Activated T-cell treated with anti-CD3 and anti-CD28 coated beads, Interleukin-2, amount 50 U/mL, for 1 hour (primary cell): ENCODE measurements around the gene ADO.
A peak's percentile ranks its signal among the peaks of the same experiment; 100 is the strongest.

Source experiments
- DNase-seq: peaks from one replicate; pipeline ENCODE4 v3.0.0-alpha.2; 2020

ADO gene

GRCh38 chr10:62795100-62795499, 9.4 kb upstream of the ADO start:
- no peak for DNase-seq

DNA sequence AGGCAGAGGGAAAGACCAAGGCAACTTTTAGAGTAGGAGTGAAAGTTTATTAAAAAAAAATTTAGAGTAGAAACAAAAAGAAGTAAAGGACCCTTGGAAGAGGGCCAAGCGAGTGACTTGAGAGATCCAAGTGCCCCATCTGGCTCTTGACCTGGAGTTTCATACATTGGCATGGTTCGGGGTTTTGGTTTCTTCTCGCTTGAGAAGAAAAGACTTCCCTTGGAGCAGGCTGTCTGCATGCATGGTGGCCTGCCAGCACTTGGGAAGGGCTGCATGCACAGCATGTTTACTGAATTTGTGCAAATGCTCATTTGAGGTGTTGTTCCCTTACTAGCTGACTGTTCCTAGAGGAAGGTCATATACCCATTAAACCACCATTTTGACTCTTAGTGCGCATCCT, 8.8 kb upstream of the ADO start:
- DNase-seq = no peak

DNA sequence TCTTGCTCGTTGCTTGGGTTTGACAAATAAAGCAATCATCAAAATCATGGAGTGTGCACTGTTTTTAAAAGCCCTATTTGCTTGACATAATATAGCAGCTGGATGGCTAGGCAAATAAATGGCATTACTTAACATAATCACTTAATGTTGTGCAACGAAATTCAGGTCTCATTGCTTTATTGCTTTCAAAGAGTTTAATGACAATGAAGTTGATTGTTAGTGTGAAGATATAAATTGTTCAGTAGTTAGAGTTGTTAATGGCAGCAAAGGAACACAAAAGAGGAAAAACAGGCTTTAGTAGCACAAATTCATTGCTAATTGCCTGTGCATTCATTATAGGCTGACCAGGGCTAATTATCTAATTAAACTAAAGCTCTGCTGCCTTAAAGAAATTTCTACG, 7.6 kb upstream of the ADO start:
- DNase-seq = no peak

GRCh38 chr10:62801871-62802270, 2.6 kb upstream of the ADO start:
- DNase-seq = no peak

DNA sequence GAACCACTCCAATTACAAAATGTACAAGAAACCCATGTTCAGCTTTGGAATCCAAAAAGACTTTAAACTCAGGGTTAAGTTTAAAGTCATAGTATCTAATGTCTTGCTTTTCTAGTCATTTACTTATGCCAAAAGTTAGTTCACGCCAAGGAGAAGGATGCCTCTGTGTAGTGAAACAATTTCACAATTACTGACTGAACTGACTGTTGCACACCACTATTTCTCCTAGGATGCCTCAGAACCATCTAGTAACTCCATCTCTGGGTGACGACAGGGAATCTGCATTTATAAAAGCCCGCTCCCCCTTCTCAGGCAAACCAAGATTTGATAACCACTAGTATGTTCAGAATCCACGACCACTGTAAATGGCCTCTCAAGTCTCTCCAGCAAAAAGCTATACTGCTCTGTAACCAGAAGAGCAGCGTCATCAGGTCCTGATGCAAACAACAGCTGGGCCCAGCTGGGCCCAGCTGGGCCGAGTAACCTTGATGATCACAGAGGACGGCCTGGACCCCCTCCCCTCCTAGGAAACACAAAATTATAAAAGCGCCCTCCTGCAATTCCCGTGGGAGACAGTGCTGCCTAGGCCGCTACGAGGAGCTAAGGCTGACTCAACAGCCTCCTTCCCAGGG, 680 bp upstream of the ADO start:
- DNase-seq = no peak

DNA sequence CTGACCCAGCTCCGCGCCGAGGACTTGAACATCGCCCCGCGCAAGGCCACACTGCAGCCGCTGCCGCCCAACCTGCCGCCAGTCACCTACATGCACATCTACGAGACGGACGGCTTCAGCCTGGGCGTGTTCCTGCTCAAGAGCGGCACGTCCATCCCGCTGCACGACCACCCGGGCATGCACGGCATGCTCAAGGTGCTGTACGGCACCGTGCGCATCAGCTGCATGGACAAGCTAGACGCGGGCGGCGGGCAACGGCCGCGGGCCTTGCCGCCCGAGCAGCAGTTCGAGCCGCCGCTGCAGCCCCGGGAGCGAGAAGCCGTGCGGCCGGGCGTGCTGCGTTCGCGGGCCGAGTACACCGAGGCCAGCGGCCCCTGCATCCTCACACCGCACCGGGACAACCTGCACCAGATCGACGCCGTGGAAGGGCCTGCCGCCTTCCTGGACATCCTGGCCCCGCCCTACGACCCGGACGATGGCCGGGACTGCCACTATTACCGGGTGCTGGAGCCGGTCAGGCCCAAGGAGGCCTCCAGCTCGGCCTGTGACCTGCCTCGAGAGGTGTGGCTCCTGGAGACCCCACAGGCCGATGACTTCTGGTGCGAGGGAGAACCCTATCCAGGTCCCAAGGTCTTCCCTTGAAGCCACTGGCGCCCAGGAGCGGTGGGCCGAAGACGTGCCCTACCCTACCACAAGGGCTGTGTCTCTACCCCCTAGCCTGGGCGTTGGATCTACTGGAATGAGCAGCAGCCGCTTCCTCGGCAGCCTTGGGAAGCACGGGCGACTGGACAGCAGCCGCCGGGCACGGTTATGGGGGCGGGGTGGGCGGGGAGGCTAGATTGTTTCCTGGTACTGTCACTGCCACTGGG, 945 bp downstream of the ADO start:
- peak; percentile 31 for DNase-seq

DNA sequence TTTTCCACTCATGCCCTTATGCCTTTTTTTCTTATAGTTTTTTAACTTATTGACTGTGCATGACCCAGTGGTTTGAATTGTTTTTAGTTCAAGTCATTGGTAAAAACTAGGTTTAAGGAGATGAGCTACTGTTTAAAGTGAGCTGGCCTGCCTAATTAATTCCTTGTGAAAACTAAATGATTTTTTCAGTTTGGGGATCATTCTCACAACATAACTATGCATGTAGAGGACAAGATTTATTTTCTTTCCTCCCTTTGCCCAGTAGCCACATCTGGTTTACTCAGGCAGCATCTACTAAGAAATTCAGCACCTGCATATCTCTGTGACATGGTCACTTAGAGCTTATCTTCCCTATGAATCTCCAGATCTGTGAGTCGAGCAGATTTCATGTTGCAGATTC, 1.7 kb downstream of the ADO start:
- DNase-seq = no peak

GRCh38 chr10:62810156-62810902, 5.8 kb downstream of the ADO start:
- no peak for DNase-seq

DNA sequence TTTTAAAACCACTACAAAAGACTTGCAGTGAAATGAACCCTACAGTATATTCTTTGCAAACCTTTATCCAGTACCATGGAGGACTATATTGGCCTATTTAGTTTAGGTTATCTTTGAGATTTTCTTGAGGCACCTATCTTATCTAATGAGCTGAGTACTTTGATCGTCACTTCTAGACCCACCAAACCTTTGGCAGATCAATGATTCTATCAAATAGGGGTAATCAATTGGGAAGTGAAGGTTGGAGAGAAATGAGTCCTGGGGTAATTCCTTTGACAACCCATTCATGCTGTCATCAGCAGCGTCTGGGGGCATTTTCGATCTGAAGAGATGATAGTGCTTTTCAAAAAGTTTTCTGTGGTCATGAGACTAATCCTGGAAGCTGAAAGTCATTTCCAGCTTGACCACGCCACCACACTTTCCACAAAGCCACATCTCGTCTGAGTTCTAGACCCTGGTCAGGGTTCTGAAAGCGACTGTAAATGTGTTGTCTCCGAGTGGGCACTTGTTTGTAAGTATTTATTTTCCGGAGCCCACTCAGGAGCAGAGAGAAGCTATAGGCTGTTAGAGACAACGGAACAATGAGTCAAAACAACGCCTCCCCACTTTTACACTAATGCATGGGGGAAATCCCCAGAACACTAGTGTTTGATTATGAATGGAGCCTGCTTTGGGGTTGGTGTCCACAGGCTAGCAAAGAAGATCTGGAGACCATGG, 6.8 kb downstream of the ADO start:
- peak; percentile 61 for DNase-seq

DNA sequence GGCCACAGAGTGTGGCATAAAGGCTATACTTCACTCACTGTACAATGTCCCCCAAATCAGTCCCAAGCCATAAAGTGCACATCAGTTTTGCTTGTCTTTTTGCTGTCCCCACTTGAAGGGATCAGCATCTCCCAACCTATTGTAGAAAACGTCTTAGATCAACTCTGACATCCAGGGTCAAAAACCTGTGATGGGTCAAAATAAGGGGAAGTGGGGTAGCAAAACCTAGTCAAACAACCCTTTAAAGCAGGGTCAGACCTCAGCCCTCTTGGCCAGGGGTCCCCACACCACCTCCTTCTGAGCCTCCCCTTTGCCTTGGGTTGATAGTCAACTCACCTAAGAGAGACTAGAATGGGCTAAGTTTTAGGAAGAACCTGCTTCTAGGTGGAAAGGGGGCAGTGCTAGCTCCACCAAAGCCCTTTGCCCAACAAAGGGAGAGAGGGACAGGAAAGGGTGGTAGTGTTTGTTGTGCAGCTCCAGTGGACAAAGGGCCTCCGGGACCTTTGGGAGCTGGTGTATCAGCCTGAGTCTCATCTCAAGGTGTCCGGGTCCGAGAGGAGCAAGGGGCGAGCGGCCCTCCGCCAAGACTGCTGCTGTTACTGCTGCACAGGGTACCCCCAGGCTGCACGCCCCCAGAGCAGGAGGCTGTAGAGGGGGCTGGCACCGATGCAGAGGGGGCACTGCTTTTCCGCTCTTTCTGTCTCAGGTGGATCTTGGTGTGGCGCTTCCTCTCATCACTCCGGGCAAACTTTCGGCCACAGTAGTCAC, 8.3 kb downstream of the ADO start:
- DNase-seq = no peak

- DNase-seq = peak; percentile 48
Measured at GRCh38 chr10:62813453-62813852, 8.9 kb downstream of the ADO start.

GRCh38 chr10:62813981-62814380, 9.5 kb downstream of the ADO start:
- DNase-seq = no peak

DNA sequence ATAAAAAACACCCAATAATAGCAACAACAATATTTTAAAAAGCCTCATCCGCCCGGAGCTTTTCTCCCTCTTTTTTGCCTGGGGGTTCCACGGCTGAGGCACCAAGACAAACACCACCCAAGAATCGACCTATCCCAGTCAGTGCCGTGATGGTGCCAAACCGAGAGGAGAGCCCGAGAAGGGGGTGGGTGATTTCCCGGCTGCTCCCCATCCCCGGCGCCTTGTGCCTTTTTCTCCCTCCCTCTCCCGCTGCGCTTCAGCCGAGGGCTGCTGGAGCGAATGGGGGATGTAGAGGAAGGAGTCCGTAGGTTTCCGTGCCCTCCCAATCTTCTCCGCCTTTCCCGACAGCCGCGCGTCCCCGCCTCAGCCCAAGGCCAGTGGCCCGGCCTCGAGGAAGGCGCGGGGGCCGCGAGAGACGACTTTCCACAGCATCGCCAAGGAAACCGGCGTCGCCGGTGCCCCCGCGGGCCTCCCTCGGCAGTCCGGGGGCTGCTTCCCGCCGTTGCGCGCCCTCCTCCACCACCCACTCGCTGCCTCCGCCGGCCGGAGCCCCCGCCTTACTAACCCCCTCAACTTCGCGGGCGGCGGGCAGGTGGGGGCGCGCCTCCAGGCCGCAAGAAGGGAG, 10.3 kb downstream of the ADO start:
- peak; percentile 64 for DNase-seq

DNA sequence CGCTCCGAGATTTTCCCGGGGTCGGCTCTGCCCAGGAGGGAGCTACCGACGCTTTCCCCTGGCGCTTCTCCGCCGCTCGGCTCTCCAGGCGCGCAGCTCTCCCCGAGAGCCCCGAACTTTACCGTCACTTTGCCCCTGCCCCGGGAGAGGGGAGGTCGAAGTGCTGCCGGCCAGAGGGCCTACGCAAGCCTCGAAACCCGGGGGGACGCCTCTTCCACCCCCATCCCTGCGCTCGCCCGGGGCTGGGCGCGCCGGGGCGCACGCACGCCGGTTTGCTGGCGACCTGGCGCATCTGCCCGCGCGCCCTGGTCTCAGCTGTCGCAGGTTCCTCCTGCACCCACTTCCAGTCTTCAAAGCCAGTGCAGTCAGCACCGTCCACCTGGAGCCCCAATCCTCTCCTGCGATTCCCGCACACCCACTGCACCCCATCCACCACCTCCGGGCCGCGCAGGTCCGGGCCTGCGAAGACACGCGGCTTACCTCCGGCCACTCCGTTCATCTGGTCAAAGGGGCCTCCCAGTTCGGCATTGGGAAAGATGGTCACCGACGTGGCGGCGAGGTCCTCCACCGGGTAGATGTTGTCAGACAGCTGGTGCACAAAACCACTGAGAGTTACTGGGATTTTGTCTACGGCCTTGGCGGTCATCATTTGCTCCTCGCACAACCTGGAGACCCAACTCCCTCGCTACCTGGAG, 11.0 kb downstream of the ADO start:
- peak; percentile 63 for DNase-seq

DNA sequence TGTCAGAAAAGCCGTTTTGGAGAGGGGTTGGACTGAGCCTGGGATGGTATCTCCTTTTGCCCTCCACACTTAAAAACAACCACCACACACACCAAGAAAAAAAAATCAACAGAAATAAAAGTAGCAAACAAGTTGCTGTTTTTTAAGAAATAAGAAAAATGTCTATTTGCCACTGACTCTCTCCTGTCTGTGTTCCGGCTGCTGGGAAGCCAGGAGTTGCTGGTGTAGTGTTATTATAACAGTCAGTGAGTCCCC, 11.5 kb downstream of the ADO start:
- DNase-seq = no peak

GRCh38 chr10:62816331-62817120, 12.0 kb downstream of the ADO start, which contains the start of gene EGR2:
Gene EGR2 (minus strand): TSS chr10:62816366. CDS start chr10:62816029, 337 bp downstream.
- peak; percentile 98 for DNase-seq

GRCh38 chr10:62817121-62817765, 12.7 kb downstream of the ADO start:
- peak; percentile 75 for DNase-seq

GRCh38 chr10:62817766-62818425, 13.4 kb downstream of the ADO start:
- DNase-seq = peak; percentile 80

- DNase-seq = peak; percentile 69
Measured at GRCh38 chr10:62818426-62819011, 14.0 kb downstream of the ADO start.
